Panc1 (cell line): ENCODE measurements around the gene DNAJC4.
A peak's percentile ranks its signal among the peaks of the same experiment; 100 is the strongest.

ENCODE experiments used
- POLR2AphosphoS5 ChIP-seq: IDR thresholded peaks from 2 replicates; pipeline ENCODE4 v1.6.1; 2012; ENCODE audit warnings: mild to moderate bottlenecking, low read depth, low read length, moderate library complexity
- SIN3A ChIP-seq: IDR thresholded peaks from 2 replicates; pipeline ENCODE4 v1.6.1; 2012; ENCODE audit warnings: low read depth, mild to moderate bottlenecking, low read length, moderate library complexity, borderline replicate concordance; ENCODE audit not compliant: insufficient read depth
- TCF7L2 ChIP-seq: IDR thresholded peaks from 2 replicates; pipeline ENCODE4 v1.6.1; 2011; ENCODE audit warnings: mild to moderate bottlenecking, low read depth, low read length, inconsistent platforms
- TF ChIP-seq, protein P1 (sequence below): fragments of 450-650 bp; IDR thresholded peaks from 2 replicates; pipeline ENCODE4 v1.5.1; 2017; ENCODE audit warnings: mild to moderate bottlenecking
- TF ChIP-seq, protein P2 (sequence below), 2 experiments: IDR thresholded peaks; 2 replicates each; pipeline ENCODE4 v1.6.1; 2011 to 2012; ENCODE audit warnings: low read depth in 2 of 2, control low read depth in 1 of 2, low read length in 1 of 2, mild to moderate bottlenecking in 1 of 2, moderate library complexity in 1 of 2; ENCODE audit not compliant: insufficient read depth in 1 of 2

DNA sequence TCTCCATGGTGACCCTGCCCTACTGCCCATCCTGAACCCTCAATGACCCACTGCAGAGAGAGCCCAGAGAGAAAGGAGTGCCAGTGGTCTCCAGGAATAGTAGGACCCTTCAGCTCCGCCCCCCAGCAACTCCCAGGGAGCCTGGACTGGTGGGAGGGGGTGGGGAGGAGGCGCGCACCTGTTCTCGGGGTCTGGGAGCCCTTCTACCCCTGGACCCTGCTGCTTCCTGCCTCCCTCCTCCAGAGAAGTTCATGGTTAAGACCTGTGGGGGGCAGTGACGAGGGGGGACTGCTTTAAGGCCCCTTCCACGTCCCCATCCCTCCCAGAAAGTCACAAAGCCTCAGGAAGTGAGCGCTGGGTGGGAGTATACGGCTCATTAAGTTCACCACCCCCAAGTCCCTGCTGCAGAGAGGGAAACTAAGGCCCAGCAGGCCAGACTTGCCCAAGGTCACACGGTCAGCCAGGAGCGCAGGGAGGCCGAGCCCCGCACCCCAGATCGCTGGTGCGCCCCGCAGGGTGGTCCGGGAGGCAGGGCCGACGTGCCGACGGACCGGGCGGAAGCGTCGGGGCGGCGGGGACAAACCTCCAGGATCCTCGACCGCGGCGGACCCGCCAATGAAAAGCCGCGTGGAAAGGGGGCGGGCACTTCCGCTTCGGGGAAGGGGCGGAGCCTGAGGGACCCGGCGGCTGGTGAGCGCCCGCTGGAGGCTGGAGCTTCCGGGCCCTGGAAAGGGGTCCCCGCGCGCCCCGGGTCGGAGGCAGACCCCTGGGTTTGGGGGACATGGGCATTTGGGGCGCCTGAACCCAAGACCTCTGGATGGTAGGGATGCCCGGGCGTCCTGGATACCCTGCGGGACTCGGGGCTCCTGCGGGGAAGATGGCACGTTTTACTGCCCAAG, 4.5 kb upstream of the DNAJC4 start, which contains the start of the genes NUDT22 and TRPT1:
- TF ChIP-seq, protein P1, sequence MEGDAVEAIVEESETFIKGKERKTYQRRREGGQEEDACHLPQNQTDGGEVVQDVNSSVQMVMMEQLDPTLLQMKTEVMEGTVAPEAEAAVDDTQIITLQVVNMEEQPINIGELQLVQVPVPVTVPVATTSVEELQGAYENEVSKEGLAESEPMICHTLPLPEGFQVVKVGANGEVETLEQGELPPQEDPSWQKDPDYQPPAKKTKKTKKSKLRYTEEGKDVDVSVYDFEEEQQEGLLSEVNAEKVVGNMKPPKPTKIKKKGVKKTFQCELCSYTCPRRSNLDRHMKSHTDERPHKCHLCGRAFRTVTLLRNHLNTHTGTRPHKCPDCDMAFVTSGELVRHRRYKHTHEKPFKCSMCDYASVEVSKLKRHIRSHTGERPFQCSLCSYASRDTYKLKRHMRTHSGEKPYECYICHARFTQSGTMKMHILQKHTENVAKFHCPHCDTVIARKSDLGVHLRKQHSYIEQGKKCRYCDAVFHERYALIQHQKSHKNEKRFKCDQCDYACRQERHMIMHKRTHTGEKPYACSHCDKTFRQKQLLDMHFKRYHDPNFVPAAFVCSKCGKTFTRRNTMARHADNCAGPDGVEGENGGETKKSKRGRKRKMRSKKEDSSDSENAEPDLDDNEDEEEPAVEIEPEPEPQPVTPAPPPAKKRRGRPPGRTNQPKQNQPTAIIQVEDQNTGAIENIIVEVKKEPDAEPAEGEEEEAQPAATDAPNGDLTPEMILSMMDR: no peak; the same call in 1 of the 2 replicates
- TF ChIP-seq, protein P2, sequence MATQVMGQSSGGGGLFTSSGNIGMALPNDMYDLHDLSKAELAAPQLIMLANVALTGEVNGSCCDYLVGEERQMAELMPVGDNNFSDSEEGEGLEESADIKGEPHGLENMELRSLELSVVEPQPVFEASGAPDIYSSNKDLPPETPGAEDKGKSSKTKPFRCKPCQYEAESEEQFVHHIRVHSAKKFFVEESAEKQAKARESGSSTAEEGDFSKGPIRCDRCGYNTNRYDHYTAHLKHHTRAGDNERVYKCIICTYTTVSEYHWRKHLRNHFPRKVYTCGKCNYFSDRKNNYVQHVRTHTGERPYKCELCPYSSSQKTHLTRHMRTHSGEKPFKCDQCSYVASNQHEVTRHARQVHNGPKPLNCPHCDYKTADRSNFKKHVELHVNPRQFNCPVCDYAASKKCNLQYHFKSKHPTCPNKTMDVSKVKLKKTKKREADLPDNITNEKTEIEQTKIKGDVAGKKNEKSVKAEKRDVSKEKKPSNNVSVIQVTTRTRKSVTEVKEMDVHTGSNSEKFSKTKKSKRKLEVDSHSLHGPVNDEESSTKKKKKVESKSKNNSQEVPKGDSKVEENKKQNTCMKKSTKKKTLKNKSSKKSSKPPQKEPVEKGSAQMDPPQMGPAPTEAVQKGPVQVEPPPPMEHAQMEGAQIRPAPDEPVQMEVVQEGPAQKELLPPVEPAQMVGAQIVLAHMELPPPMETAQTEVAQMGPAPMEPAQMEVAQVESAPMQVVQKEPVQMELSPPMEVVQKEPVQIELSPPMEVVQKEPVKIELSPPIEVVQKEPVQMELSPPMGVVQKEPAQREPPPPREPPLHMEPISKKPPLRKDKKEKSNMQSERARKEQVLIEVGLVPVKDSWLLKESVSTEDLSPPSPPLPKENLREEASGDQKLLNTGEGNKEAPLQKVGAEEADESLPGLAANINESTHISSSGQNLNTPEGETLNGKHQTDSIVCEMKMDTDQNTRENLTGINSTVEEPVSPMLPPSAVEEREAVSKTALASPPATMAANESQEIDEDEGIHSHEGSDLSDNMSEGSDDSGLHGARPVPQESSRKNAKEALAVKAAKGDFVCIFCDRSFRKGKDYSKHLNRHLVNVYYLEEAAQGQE (IDR thresholded peaks at IDR 0.05; ENCODE audit: insufficient read depth in 1 of 2, low read depth in 2 of 2, low read length in 1 of 2): no peak
- peak; percentile 83 for TF ChIP-seq POLR2AphosphoS5
- TF ChIP-seq SIN3A: peak; percentile 88
- no peak for TF ChIP-seq TCF7L2
